ENCODE measurements around the gene USP17L5. TPM values are rescaled to one million over a fixed set of nuclear protein-coding genes. Genes with fewer than 3 reads are reported as not detected.
"Not testable (repeated sequence)": the region's sequence is repeated elsewhere in the genome, so short reads cannot be mapped to it uniquely, and the experiment has no call there.

USP17L5 gene, protein sequence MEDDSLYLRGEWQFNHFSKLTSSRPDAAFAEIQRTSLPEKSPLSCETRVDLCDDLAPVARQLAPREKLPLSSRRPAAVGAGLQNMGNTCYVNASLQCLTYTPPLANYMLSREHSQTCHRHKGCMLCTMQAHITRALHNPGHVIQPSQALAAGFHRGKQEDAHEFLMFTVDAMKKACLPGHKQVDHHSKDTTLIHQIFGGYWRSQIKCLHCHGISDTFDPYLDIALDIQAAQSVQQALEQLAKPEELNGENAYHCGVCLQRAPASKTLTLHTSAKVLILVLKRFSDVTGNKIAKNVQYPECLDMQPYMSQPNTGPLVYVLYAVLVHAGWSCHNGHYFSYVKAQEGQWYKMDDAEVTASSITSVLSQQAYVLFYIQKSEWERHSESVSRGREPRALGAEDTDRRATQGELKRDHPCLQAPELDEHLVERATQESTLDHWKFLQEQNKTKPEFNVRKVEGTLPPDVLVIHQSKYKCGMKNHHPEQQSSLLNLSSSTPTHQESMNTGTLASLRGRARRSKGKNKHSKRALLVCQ
- not detected for polyA plus RNA-seq (2012; ENCODE audit: low read depth, missing spikeins)

DNA sequence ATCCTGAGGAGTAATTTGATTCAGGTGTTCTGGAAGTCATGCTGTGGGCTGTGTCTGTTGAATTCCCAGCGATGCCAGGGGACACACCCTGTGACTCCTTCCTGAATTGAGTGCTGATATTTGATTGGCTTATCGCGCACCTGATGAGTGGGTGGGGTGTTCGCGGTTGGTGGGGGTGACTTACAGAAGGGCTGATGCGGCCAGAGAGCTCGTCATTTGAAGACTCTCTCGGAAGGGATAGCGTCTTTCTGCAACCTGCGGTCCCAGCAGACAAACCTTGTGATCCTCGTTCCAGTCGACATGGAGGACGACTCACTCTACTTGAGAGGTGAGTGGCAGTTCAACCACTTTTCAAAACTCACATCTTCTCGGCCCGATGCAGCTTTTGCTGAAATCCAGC, at the start of gene USP17L5:
Gene USP17L5 (plus strand): TSS at position 301 of the 400 bp plus-strand sequence. CDS start 0 bp downstream, at position 301.
- not testable (repeated sequence) for DNase-seq (ENCODE audit: insufficient read length, low spot score); FAIRE-seq

DNA sequence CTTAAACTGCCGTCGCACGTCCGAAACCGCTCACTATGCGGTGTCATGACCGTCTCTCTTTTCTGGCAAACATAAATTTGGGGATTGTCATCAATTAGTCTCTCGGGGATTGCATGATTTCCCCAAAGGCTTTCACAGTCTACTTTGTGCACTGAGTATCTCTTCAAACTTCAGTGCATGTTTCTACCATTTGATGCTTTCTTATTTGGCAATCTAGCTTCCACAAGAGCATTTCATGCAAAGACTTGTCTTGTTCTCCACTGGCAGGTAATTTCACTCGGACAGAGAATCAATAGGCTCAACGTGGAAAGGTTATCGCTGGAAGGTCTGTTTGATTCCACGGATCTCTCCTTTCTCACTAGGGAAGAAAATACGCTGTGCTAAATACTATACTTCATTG, 15.0 kb upstream of the USP17L5 start:
- DNase-seq (ENCODE audit: insufficient read length, low spot score); FAIRE-seq: not testable (repeated sequence)

DNA sequence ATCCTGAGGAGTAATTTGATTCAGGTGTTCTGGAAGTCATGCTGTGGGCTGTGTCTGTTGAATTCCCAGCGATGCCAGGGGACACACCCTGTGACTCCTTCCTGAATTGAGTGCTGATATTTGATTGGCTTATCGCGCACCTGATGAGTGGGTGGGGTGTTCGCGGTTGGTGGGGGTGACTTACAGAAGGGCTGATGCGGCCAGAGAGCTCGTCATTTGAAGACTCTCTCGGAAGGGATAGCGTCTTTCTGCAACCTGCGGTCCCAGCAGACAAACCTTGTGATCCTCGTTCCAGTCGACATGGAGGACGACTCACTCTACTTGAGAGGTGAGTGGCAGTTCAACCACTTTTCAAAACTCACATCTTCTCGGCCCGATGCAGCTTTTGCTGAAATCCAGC, 14.3 kb upstream of the USP17L5 start, which contains the start of gene USP17L24:
Gene USP17L24 (plus strand): TSS at position 301 of the 400 bp plus-strand sequence. CDS start 0 bp downstream, at position 301.
- not testable (repeated sequence) for FAIRE-seq

GRCh38 chr4:9329611-9330010, 9.6 kb upstream of the USP17L5 start, which contains the start of gene USP17L25:
Gene USP17L25 (plus strand): TSS chr4:9329911. CDS start chr4:9329911, 0 bp downstream.
- DNase-seq (ENCODE audit: insufficient read length, low spot score); FAIRE-seq: not testable (repeated sequence)

More for the DNA sequence above, 14.3 kb upstream of the USP17L5 start, which contains the start of gene USP17L24:
- DNase-seq (ENCODE audit: insufficient read length, low spot score), result not testable (repeated sequence)

DNA sequence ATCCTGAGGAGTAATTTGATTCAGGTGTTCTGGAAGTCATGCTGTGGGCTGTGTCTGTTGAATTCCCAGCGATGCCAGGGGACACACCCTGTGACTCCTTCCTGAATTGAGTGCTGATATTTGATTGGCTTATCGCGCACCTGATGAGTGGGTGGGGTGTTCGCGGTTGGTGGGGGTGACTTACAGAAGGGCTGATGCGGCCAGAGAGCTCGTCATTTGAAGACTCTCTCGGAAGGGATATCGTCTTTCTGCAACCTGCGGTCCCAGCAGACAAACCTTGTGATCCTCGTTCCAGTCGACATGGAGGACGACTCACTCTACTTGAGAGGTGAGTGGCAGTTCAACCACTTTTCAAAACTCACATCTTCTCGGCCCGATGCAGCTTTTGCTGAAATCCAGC, 4.8 kb upstream of the USP17L5 start, which contains the start of gene USP17L26:
Gene USP17L26 (plus strand): TSS at position 301 of the 400 bp plus-strand sequence. CDS start 0 bp downstream, at position 301.
- not testable (repeated sequence) for DNase-seq (ENCODE audit: insufficient read length, low spot score); FAIRE-seq

DNA sequence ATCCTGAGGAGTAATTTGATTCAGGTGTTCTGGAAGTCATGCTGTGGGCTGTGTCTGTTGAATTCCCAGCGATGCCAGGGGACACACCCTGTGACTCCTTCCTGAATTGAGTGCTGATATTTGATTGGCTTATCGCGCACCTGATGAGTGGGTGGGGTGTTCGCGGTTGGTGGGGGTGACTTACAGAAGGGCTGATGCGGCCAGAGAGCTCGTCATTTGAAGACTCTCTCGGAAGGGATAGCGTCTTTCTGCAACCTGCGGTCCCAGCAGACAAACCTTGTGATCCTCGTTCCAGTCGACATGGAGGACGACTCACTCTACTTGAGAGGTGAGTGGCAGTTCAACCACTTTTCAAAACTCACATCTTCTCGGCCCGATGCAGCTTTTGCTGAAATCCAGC, 4.6 kb downstream of the USP17L5 start, which contains the start of gene USP17L27:
Gene USP17L27 (plus strand): TSS at position 301 of the 400 bp plus-strand sequence. CDS start 0 bp downstream, at position 301.
- DNase-seq (ENCODE audit: insufficient read length, low spot score); FAIRE-seq: not testable (repeated sequence)

DNA sequence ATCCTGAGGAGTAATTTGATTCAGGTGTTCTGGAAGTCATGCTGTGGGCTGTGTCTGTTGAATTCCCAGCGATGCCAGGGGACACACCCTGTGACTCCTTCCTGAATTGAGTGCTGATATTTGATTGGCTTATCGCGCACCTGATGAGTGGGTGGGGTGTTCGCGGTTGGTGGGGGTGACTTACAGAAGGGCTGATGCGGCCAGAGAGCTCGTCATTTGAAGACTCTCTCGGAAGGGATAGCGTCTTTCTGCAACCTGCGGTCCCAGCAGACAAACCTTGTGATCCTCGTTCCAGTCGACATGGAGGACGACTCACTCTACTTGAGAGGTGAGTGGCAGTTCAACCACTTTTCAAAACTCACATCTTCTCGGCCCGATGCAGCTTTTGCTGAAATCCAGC, 9.4 kb downstream of the USP17L5 start, which contains the start of gene USP17L28:
Gene USP17L28 (plus strand): TSS at position 301 of the 400 bp plus-strand sequence. CDS start 0 bp downstream, at position 301.
- FAIRE-seq; DNase-seq (ENCODE audit: insufficient read length, low spot score): not testable (repeated sequence)

DNA sequence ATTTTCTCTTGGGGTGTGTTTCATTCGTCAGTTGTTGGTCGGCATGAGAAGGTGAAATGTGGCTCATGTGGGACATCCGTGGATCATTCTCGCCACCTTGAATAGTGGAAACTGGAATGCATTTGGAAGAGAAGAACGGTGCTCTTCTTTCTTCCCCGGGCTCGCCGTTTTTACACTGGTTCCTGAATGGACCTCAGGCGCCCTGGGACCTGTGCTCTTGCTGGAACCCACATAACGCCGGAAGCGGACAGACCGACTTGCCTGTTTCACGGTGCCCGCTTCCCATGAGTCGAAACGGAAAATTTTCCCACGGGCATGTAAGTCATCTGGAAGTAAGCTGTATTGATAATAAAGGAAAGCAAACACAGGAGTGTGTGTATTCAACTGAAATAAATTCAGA, 11.7 kb downstream of the USP17L5 start:
- FAIRE-seq, result not testable (repeated sequence)

GRCh38 chr4:9353338-9353737, 14.1 kb downstream of the USP17L5 start, which contains the start of gene USP17L29:
Gene USP17L29 (plus strand): TSS chr4:9353638. CDS start chr4:9353638, 0 bp downstream.
- FAIRE-seq; DNase-seq (ENCODE audit: insufficient read length, low spot score): not testable (repeated sequence)

More for the DNA sequence above, 11.7 kb downstream of the USP17L5 start:
- not testable (repeated sequence) for DNase-seq (ENCODE audit: insufficient read length, low spot score)

GRCh38 chr4:9362829-9363228, 23.6 kb downstream of the USP17L5 start, which contains the start of gene USP17L30:
Gene USP17L30 (plus strand): TSS chr4:9363129. CDS start chr4:9363129, 0 bp downstream.
- FAIRE-seq; DNase-seq (ENCODE audit: insufficient read length, low spot score): not testable (repeated sequence)

- FAIRE-seq; DNase-seq (ENCODE audit: insufficient read length, low spot score): not testable (repeated sequence)
These were observed 40.7 kb downstream of the USP17L5 start for GRCh38 chr4:9379881-9380280.

- DNase-seq (ENCODE audit: insufficient read length, low spot score), result peak; percentile 15
- not testable (repeated sequence) for FAIRE-seq
These were observed 41.9 kb downstream of the USP17L5 start for GRCh38 chr4:9381012-9381534.

GRCh38 chr4:9384126-9384525, 44.9 kb downstream of the USP17L5 start:
- no peak for TF ChIP-seq POU2F2 (IDR thresholded peaks at IDR 0.05; ENCODE audit: low read depth, low read length)
- no peak for TF ChIP-seq PAX5 (IDR thresholded peaks at IDR 0.05; ENCODE audit: insufficient read depth, low read length, severe bottlenecking)
- TF ChIP-seq SPI1 (IDR thresholded peaks at IDR 0.05; ENCODE audit: low read depth, low read length), result no peak
- TF ChIP-seq TAF1 (IDR thresholded peaks at IDR 0.05; ENCODE audit: low read depth, low read length), result no peak
- no peak for TF ChIP-seq POLR2AphosphoS5 (IDR thresholded peaks at IDR 0.05; ENCODE audit: low read depth, low read length)
- no peak for TF ChIP-seq POLR2A (IDR thresholded peaks at IDR 0.05; ENCODE audit: low read depth, low read length)
- FAIRE-seq, result no peak
- no peak for DNase-seq (ENCODE audit: insufficient read length, low spot score)

- not testable (repeated sequence) for FAIRE-seq; DNase-seq (ENCODE audit: insufficient read length, low spot score)
These were observed 49.8 kb downstream of the USP17L5 start for GRCh38 chr4:9389001-9389400.
